ENCODE measurements around the gene CACNA1B.

- TF ChIP-seq CTCF (IDR thresholded peaks at IDR 0.05) (no peak), POLR2A (IDR thresholded peaks at IDR 0.05) (no peak), POLR2AphosphoS5 (IDR thresholded peaks at IDR 0.05; ENCODE audit: insufficient read depth in 1 of 2, low read depth in 1 of 2) (no peak)
Measured at GRCh38 chr9:138047469-138048040, 170.0 kb downstream of the CACNA1B start.

Data from vagina (tissue), 2 donors.